Measurements from ENCODE around the gene PKNOX1.
"Not testable (repeated sequence)": the region's sequence is repeated elsewhere in the genome, so short reads cannot be mapped to it uniquely, and the experiment has no call there.

PKNOX1 gene

GRCh38 chr21:42956824-42957630 lies 17.3 kb upstream of the PKNOX1 start:
- no peak for DNase-seq

GRCh38 chr21:42958122-42958521 lies 16.2 kb upstream of the PKNOX1 start:
- not testable (repeated sequence) for DNase-seq

GRCh38 chr21:42959728-42960127 lies 14.6 kb upstream of the PKNOX1 start:
- DNase-seq = no peak

- no peak for DNase-seq
These were observed 11.9 kb upstream of the PKNOX1 start for GRCh38 chr21:42962380-42963007.

- DNase-seq = no peak
These were observed 10.3 kb upstream of the PKNOX1 start for GRCh38 chr21:42964086-42964485.

GRCh38 chr21:42964546-42965210 lies 9.7 kb upstream of the PKNOX1 start:
- DNase-seq = no peak

- DNase-seq = no peak
These were observed 9.2 kb upstream of the PKNOX1 start for GRCh38 chr21:42965211-42965560.

GRCh38 chr21:42967616-42968015 lies 6.7 kb upstream of the PKNOX1 start:
- not testable (repeated sequence) for DNase-seq

- DNase-seq = no peak
These were observed 5.2 kb upstream of the PKNOX1 start for GRCh38 chr21:42969193-42969600.

GRCh38 chr21:42970946-42971653 lies 3.3 kb upstream of the PKNOX1 start:
- DNase-seq = no peak

- DNase-seq = no peak
These were observed 2.5 kb upstream of the PKNOX1 start for GRCh38 chr21:42971897-42972275.

GRCh38 chr21:42973309-42973990 lies 912 bp upstream of the PKNOX1 start:
- no peak for DNase-seq

GRCh38 chr21:42974832-42975820 lies 764 bp downstream of the PKNOX1 start:
- DNase-seq = peak; percentile 63 to 67

- no peak for DNase-seq
These were observed 1.7 kb downstream of the PKNOX1 start for GRCh38 chr21:42975886-42976608.

- DNase-seq = no peak
These were observed 6.2 kb downstream of the PKNOX1 start for GRCh38 chr21:42980312-42981213.

GRCh38 chr21:42981214-42981523 lies 6.8 kb downstream of the PKNOX1 start:
- DNase-seq = no peak

- no peak for DNase-seq
These were observed 7.5 kb downstream of the PKNOX1 start for GRCh38 chr21:42981862-42982261.

GRCh38 chr21:42983103-42983502 lies 8.7 kb downstream of the PKNOX1 start:
- no peak for DNase-seq

GRCh38 chr21:42983869-42984268 lies 9.5 kb downstream of the PKNOX1 start:
- DNase-seq = no peak
